ENCODE measurements around the gene SLC22A23. TPM values are rescaled to one million over a fixed set of nuclear protein-coding genes. Genes with fewer than 3 reads are reported as not detected.

SLC22A23 gene
- total and polyA plus RNA-seq, 2 donors (not counting 1 experiment from before 2014, with no cell fraction given): 0.18 to 1.4 TPM

DNA sequence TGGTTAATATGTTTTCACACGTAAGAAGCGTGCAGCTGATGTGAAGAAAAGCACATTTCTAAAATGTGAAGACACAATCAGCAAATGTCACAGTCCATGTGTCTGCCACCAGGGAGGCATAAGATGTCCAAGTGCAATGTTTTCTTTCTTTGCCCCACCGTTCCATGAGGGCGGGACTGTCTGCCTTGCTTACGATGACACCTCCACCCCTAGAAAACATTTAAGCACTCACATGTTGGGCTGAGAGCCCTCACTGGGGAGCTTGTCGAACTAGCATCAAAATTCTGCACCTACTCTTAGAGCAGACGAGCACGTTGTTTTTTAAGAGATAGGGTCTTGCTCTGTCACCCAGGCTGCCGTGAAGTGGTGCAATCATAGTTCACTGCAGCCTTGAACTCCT is 140.5 kb downstream of the SLC22A23 start:
- Histone ChIP-seq H3K4me2 (replicated peaks; ENCODE audit: low read depth, low read length, poor library complexity, severe bottlenecking) (no peak overlapping the region), H3K9ac (ENCODE audit: low read length) (no peak overlapping the region), H3K36me3 (replicated peaks in 1 of 2; ENCODE audit: control extremely low read depth in 1 of 2, control insufficient read depth in 1 of 2, extremely low read depth in 1 of 2, insufficient read depth in 2 of 2, low read length in 1 of 2) (no peaks in the 10 kb centered on the region), H3K79me2 (ENCODE audit: control insufficient read depth, insufficient read depth, low read length) (no peaks in the 10 kb centered on the region), H3K4me1 (ENCODE audit: control insufficient read depth in 2 of 2, insufficient read depth in 2 of 2, low read length in 2 of 2) (peaks cover 4 to 7% of the 10 kb centered on the region in 2 donors), H3K27ac (ENCODE audit: low read length in 2 of 2) (no peak overlapping the region), H3K9me3 (ENCODE audit: control extremely low read depth in 1 of 3, control insufficient read depth in 2 of 3, insufficient read depth in 1 of 3, low read length in 2 of 3) (peaks cover 0 to 2% (median 0%) of the 10 kb centered on the region in 3 donors), H2AFZ (ENCODE audit: insufficient read depth, low read depth, low read length, poor library complexity, severe bottlenecking) (no peak overlapping the region), H4K20me1 (ENCODE audit: control insufficient read depth, insufficient read depth, low read length, poor library complexity, severe bottlenecking) (no peaks in the 10 kb centered on the region), H3K27me3 (replicated peaks in 1 of 4; ENCODE audit: control extremely low read depth in 1 of 4, control insufficient read depth in 3 of 4, insufficient read depth in 4 of 4, low read length in 3 of 4) (peaks cover 0 to 11% (median 1%) of the 10 kb centered on the region in 4 experiments), H3K4me3 (ENCODE audit: control extremely low read depth in 1 of 5, extremely low read depth in 1 of 5, insufficient read depth in 1 of 5, low read depth in 2 of 5, low read length in 4 of 5) (no peak overlapping the region)
- intact Hi-C loops (cut with micrococcal nuclease): no loop called here
- ChIA-PET CTCF (no interaction called here), POLR2A (no interaction called here)
- Mint-ChIP-seq H3K9me3 (ENCODE audit: insufficient read depth) (no peaks in the 10 kb centered on the region), H3K27ac (no peak overlapping the region), H3K4me1 (peaks cover 9% of the 10 kb centered on the region), H3K27me3 (peaks cover 45% of the 10 kb centered on the region), H3K4me3 (no peak overlapping the region)
- DNase-seq (no peak), ATAC-seq (ENCODE audit: low read depth) (no peak)
- 97% methylated on average over 9 of the region's 9 CpGs for WGBS (ENCODE audit: insufficient coverage)
- TF ChIP-seq, protein P1, sequence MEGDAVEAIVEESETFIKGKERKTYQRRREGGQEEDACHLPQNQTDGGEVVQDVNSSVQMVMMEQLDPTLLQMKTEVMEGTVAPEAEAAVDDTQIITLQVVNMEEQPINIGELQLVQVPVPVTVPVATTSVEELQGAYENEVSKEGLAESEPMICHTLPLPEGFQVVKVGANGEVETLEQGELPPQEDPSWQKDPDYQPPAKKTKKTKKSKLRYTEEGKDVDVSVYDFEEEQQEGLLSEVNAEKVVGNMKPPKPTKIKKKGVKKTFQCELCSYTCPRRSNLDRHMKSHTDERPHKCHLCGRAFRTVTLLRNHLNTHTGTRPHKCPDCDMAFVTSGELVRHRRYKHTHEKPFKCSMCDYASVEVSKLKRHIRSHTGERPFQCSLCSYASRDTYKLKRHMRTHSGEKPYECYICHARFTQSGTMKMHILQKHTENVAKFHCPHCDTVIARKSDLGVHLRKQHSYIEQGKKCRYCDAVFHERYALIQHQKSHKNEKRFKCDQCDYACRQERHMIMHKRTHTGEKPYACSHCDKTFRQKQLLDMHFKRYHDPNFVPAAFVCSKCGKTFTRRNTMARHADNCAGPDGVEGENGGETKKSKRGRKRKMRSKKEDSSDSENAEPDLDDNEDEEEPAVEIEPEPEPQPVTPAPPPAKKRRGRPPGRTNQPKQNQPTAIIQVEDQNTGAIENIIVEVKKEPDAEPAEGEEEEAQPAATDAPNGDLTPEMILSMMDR (IDR thresholded peaks at IDR 0.05): no peak

DNA sequence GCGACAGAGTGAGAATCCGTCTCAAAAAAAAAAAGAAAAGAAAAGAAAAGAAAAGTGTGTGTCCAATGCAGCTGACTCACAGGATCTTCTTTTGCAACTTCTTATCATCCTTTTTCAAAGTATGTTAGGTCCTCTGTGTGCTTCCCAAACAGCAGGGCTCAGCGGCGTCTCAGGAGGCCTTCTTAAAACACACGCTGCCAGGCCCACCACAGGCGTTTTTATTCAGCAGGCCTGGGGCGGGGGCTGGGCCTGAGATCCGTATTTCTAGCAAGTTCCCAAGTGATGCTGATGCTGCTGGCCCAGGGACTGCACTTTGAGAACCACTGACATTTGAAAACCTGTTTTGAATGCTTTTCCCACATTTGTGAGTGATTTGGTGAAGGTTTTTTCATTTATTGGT is 141.0 kb downstream of the SLC22A23 start:
- intact Hi-C loops (cut with micrococcal nuclease): no loop called here
- 90% methylated on average over 6 of the region's 8 CpGs for WGBS (ENCODE audit: insufficient coverage)
- CTCF ChIA-PET: no interaction called here
- peaks cover 0 to 11% (median 1%) of the 10 kb centered on the region in 4 experiments for H3K27me3 ChIP-seq (replicated peaks in 1 of 4; ENCODE audit: control extremely low read depth in 1 of 4, control insufficient read depth in 3 of 4, insufficient read depth in 4 of 4, low read length in 3 of 4)
- H2AFZ ChIP-seq (ENCODE audit: insufficient read depth, low read depth, low read length, poor library complexity, severe bottlenecking): no peak overlapping the region
- Mint-ChIP-seq H3K27ac (no peak overlapping the region), H3K9me3 (ENCODE audit: insufficient read depth) (no peaks in the 10 kb centered on the region), H3K4me3 (no peak overlapping the region), H3K27me3 (peaks cover 41% of the 10 kb centered on the region), H3K4me1 (peaks cover 9% of the 10 kb centered on the region)
- no peak for DNase-seq
- H3K4me1 ChIP-seq (ENCODE audit: control insufficient read depth in 2 of 2, insufficient read depth in 2 of 2, low read length in 2 of 2): peaks cover 4 to 7% of the 10 kb centered on the region in 2 donors
- ATAC-seq (ENCODE audit: low read depth): no peak
- TF ChIP-seq, protein P1 (IDR thresholded peaks at IDR 0.05): no peak
- TF ChIP-seq EZH2 (IDR thresholded peaks at IDR 0.05; ENCODE audit: borderline replicate concordance, insufficient read depth, low read depth, low read length, poor library complexity, severe bottlenecking): no peak
- peaks cover 0 to 2% (median 0%) of the 10 kb centered on the region in 3 donors for H3K9me3 ChIP-seq (ENCODE audit: control extremely low read depth in 1 of 3, control insufficient read depth in 2 of 3, insufficient read depth in 1 of 3, low read length in 2 of 3)
- H3K36me3 ChIP-seq (replicated peaks in 1 of 2; ENCODE audit: control extremely low read depth in 1 of 2, control insufficient read depth in 1 of 2, extremely low read depth in 1 of 2, insufficient read depth in 2 of 2, low read length in 1 of 2): no peaks in the 10 kb centered on the region
- no peak overlapping the region for H3K4me3 ChIP-seq (ENCODE audit: control extremely low read depth in 1 of 5, extremely low read depth in 1 of 5, insufficient read depth in 1 of 5, low read depth in 2 of 5, low read length in 4 of 5)
- no peaks in the 10 kb centered on the region for H4K20me1 ChIP-seq (ENCODE audit: control insufficient read depth, insufficient read depth, low read length, poor library complexity, severe bottlenecking)
- POLR2A ChIA-PET: no interaction called here
- no peak overlapping the region for H3K9ac ChIP-seq (ENCODE audit: low read length)
- no peak overlapping the region for H3K27ac ChIP-seq (ENCODE audit: low read length in 2 of 2)
- no peaks in the 10 kb centered on the region for H3K79me2 ChIP-seq (ENCODE audit: control insufficient read depth, insufficient read depth, low read length)
- H3K4me2 ChIP-seq (replicated peaks; ENCODE audit: low read depth, low read length, poor library complexity, severe bottlenecking): no peak overlapping the region
